HepG2 (cell line): Measurements from ENCODE around the gene PDXDC1. TPM values are rescaled to one million over a fixed set of nuclear protein-coding genes. Genes with fewer than 3 reads are reported as not detected.

Experiments
- ATF3 ChIP-seq: sonication (generic); formaldehyde crosslinking; IDR thresholded peaks from 2 replicates; pipeline ENCODE4 v1.4.0; 2020; ENCODE audit warnings: missing genetic modification reagents
- BRD4 ChIP-seq: sonication (generic); formaldehyde crosslinking; IDR thresholded peaks from 2 replicates; pipeline ENCODE4 v1.4.0; 2020; ENCODE audit warnings: missing genetic modification reagents
- BRF2 ChIP-seq: sonication (generic); formaldehyde crosslinking; IDR thresholded peaks from 2 replicates; pipeline ENCODE4 v1.8.1; 2022; ENCODE audit warnings: mild to moderate bottlenecking, missing genetic modification reagents
- ERF ChIP-seq: IDR thresholded peaks from 2 replicates; pipeline ENCODE4 v1.6.1; 2018; ENCODE audit warnings: missing biosample characterization, missing genetic modification reagents
- GABPB1 ChIP-seq: IDR thresholded peaks from 2 replicates; pipeline ENCODE4 v1.6.1; 2016; ENCODE audit warnings: mild to moderate bottlenecking, missing genetic modification reagents, moderate library complexity, missing compliant biosample characterization
- JARID2 ChIP-seq: sonication (generic); formaldehyde crosslinking; IDR thresholded peaks from 2 replicates; pipeline ENCODE4 v1.8.1; 2023; ENCODE audit warnings: missing genetic modification reagents, inconsistent platforms; ENCODE audit not compliant: insufficient replicate concordance
- KDM5A ChIP-seq: fragments of 200-600 bp; sonication (generic); IDR thresholded peaks from 2 replicates; pipeline ENCODE4 v1.7.0; 2018; ENCODE audit warnings: antibody characterized with exemption, mild to moderate bottlenecking, low read length, borderline replicate concordance
- NFKB2 ChIP-seq: sonication (generic); formaldehyde crosslinking; IDR thresholded peaks from 2 replicates; pipeline ENCODE4 v1.4.0; 2020; ENCODE audit warnings: missing genetic modification reagents, borderline replicate concordance
- ONECUT2 ChIP-seq: sonication (generic); formaldehyde crosslinking; IDR thresholded peaks from 2 replicates; pipeline ENCODE4 v1.4.0; 2020; ENCODE audit warnings: missing genetic modification reagents
- RBM39 ChIP-seq: fragments of 200-400 bp; formaldehyde crosslinking; IDR thresholded peaks from one replicate; pipeline ENCODE4 v1.6.1; 2018; ENCODE audit warnings: antibody characterized with exemption, mild to moderate bottlenecking, low read depth, low read length; ENCODE audit not compliant: poor library complexity, severe bottlenecking
- SNAPC5 ChIP-seq: sonication (generic); formaldehyde crosslinking; IDR thresholded peaks from 2 replicates; pipeline ENCODE4 v1.8.1; 2023; ENCODE audit warnings: mild to moderate bottlenecking, missing genetic modification reagents, borderline replicate concordance
- TOPORS ChIP-seq: sonication (generic); formaldehyde crosslinking; IDR thresholded peaks from 2 replicates; pipeline ENCODE4 v1.8.0; 2023; ENCODE audit warnings: mild to moderate bottlenecking, missing genetic modification reagents
- XBP1 ChIP-seq: sonication (generic); formaldehyde crosslinking; IDR thresholded peaks from 2 replicates; pipeline ENCODE4 v1.5.0; 2020; ENCODE audit warnings: missing genetic modification reagents
- XRCC5 ChIP-seq: fragments of 200-400 bp; formaldehyde crosslinking; optimal IDR thresholded peaks from 2 replicates; pipeline ENCODE3; 2017; ENCODE audit warnings: mild to moderate bottlenecking, low read length
- ZBED4 ChIP-seq: sonication (generic); formaldehyde crosslinking; IDR thresholded peaks from 2 replicates; pipeline ENCODE4 v1.4.0; 2020; ENCODE audit warnings: missing genetic modification reagents, borderline replicate concordance
- ZC3H13 ChIP-seq: sonication (generic); formaldehyde crosslinking; IDR thresholded peaks from 2 replicates; pipeline ENCODE4 v1.8.1; 2023; ENCODE audit warnings: mild to moderate bottlenecking, missing genetic modification reagents, moderate library complexity
- ZFAT ChIP-seq: sonication (generic); formaldehyde crosslinking; conservative IDR thresholded peaks from 2 replicates; pipeline ENCODE4 v1.8.1; 2023; ENCODE audit warnings: missing genetic modification reagents, inconsistent platforms
- ZNF276 ChIP-seq: sonication (generic); formaldehyde crosslinking; IDR thresholded peaks from 2 replicates; pipeline ENCODE4 v1.4.0; 2020; ENCODE audit warnings: mild to moderate bottlenecking, low read depth, missing genetic modification reagents
- ZNF660 ChIP-seq: sonication (generic); formaldehyde crosslinking; IDR thresholded peaks from 2 replicates; pipeline ENCODE4 v1.5.1; 2020; ENCODE audit warnings: mild to moderate bottlenecking, low read depth, missing genetic modification reagents, borderline replicate concordance
- ZNF773 ChIP-seq: sonication (generic); formaldehyde crosslinking; IDR thresholded peaks from 2 replicates; pipeline ENCODE4 v1.4.0; 2020; ENCODE audit warnings: missing genetic modification reagents, borderline replicate concordance
- ZZZ3 ChIP-seq: sonication (generic); formaldehyde crosslinking; IDR thresholded peaks from 2 replicates; pipeline ENCODE4 v1.4.0; 2020; ENCODE audit warnings: missing genetic modification reagents, mild to moderate bottlenecking, borderline replicate concordance
- polyA plus RNA-seq, 8 experiments: library from polyadenylated mRNA; depleted of rRNA in 3 of 8; stranded (reverse) in 7 of 8; unstranded in 1 of 8; fragments of >200 nt; fragmentation: Illumina TruSeq in 4 of 8; extraction: Trizol in 4 of 8; gene quantifications; 2 replicates each; pipeline versions ENCODE4 v1.2.1 to v1.2.3, GENCODE V29; 2011 to 2016; ENCODE audit warnings: low read depth in 4 of 8, missing spikeins in 1 of 8, mixed read lengths in 1 of 8; ENCODE audit not compliant: insufficient read depth in 1 of 8
- total RNA-seq, 5 experiments: library from RNA; depleted of rRNA; stranded (reverse); fragments of >200 nt; fragmentation: Illumina TruSeq; extraction: Trizol; gene quantifications; 2 replicates each; pipeline ENCODE4 v1.2.3, GENCODE V29; 2016; ENCODE audit warnings: low read depth in 1 of 5

Gene PDXDC1
- total and polyA plus RNA-seq, 2 of the 13 experiments (the other 11 are each of a cell fraction or from before 2014, with no cell fraction given) = 133 to 169 TPM

GRCh38 chr16:14974656-14975417, at the start of gene PDXDC1 (continued):
- TF ChIP-seq ZNF773 (peak; percentile 73; the same call in 1 of the 2 replicates), ERF (CRISPR knock-in tag) (peak; percentile 81), XBP1 (CRISPR knock-in tag) (peak; percentile 46; the same call in 1 of the 2 replicates), TOPORS (CRISPR knock-in tag) (peak; percentile 57; the same call in 1 of the 2 replicates), XRCC5 (peak; percentile 23), ZZZ3 (CRISPR knock-in tag) (peak; percentile 33; the same call in 1 of the 2 replicates), RBM39 (peak; percentile 86), GABPB1 (CRISPR knock-in tag) (peak; percentile 85), NFKB2 (CRISPR knock-in tag) (peak; percentile 89; the same call in 1 of the 2 replicates), ONECUT2 (peak; percentile 13; the same call in 1 of the 2 replicates), ZNF660 (CRISPR knock-in tag) (peak; percentile 79; the same call in 1 of the 2 replicates), ATF3 (CRISPR knock-in tag) (peak; percentile 76), ZC3H13 (peak; percentile 80; the same call in 1 of the 2 replicates), ZBED4 (CRISPR knock-in tag) (peak; percentile 20; the same call in 1 of the 2 replicates), SNAPC5 (CRISPR knock-in tag) (peak; percentile 59; the same call in 1 of the 2 replicates), ZNF276 (peak; percentile 60; the same call in 1 of the 2 replicates), KDM5A (0 out of 2 replicates have a peak, but pooled peaks have one; percentile 16), ZFAT (CRISPR knock-in tag) (0 out of 2 replicates have a peak, but pooled peaks have one; percentile 47), BRF2 (CRISPR knock-in tag) (0 out of 2 replicates have a peak, but pooled peaks have one; percentile 23), BRD4 (peak; percentile 87), JARID2 (CRISPR knock-in tag) (peak; percentile 71)
